Parathyroid adenoma (tissue), 2 donors: ENCODE results near the gene CFAP206.

Source experiments
- H2AFZ ChIP-seq: fragments of 300-600 bp; sonication (generic); one replicate; pipeline ENCODE4 v1.7.0; 2017; ENCODE audit warnings: antibody characterized with exemption, mild to moderate bottlenecking
- H3K27ac ChIP-seq: fragments of 300-600 bp; sonication (generic); one replicate; pipeline ENCODE4 v1.7.0; 2017
- H3K27me3 ChIP-seq: fragments of 300-600 bp; sonication (generic); one replicate; pipeline ENCODE4 v1.7.0; 2017; ENCODE audit warnings: low read length; ENCODE audit not compliant: control insufficient read depth, insufficient read depth
- H3K36me3 ChIP-seq: fragments of 300-600 bp; sonication (generic); one replicate; pipeline ENCODE4 v1.7.0; 2017; ENCODE audit warnings: low read length; ENCODE audit not compliant: control insufficient read depth, insufficient read depth
- H3K4me1 ChIP-seq: fragments of 300-600 bp; sonication (generic); one replicate; pipeline ENCODE4 v1.7.0; 2017; ENCODE audit warnings: control low read depth
- H3K4me2 ChIP-seq: fragments of 300-600 bp; sonication (generic); one replicate; pipeline ENCODE4 v1.7.0; 2017; ENCODE audit warnings: low read length
- H3K4me3 ChIP-seq: fragments of 300-600 bp; sonication (generic); one replicate; pipeline ENCODE4 v1.7.0; 2017; ENCODE audit warnings: low read depth, low read length
- H3K79me2 ChIP-seq: fragments of 300-600 bp; sonication (generic); one replicate; pipeline ENCODE4 v1.7.0; 2017; ENCODE audit warnings: control low read depth
- H3K9ac ChIP-seq: fragments of 300-600 bp; sonication (generic); one replicate; pipeline ENCODE4 v1.7.0; 2017; ENCODE audit warnings: mild to moderate bottlenecking
- H3K9me3 ChIP-seq: fragments of 300-600 bp; sonication (generic); one replicate; pipeline ENCODE4 v1.7.0; 2017; ENCODE audit warnings: low read length; ENCODE audit not compliant: control insufficient read depth
- CTCF ChIP-seq: fragments of 300-600 bp; sonication (generic); IDR thresholded peaks from one replicate; pipeline ENCODE4 v1.7.0; 2017; ENCODE audit warnings: antibody characterized with exemption, mild to moderate bottlenecking
- donor health status: primary hyperparathyroidism.

Gene CFAP206

DNA sequence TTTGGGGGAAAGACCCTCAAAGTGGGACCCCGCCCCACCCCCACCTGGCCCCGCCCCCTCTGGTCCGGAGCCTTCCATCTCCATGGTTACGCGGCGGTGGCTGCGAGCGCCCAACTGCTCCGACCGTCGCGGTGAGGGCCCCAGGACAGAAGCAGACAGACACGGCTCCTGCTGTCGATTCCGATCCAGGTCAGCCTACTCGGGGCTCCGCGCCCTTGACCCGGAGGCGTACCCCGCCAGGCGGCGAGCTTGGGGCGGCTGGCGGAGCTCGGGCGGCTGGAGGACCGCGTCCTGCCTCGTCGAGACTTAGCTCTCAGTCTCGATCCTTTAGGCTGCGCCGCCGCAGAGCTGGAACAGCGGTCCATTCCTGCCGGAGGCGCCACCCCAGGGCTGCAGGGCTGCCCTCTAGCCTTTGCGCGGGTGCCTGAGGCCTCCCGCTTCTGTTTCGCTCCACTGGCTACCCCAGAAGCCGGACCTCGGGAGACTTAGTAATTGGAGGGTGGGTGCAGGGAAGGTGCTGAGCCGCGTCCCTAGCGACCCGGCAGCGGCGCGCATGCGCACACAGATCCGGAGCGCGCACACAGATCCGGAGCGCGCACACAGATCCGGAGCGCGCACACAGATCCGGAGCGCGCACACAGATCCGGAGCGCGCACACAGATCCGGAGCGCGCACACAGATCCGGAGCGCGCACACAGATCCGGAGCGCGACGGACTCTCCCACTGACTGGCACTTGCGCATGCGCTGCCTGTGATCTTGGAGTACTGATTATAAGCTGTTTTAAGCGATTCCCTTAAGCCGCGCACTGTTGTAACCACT lies at the start of gene CFAP206:
CFAP206 (plus strand) TSS at position 72 of the 820 bp plus-strand sequence. CDS start 1,868 bp downstream, outside the sequence.
- peak within 1 kb of the TSS; percentile 32 for H3K9ac ChIP-seq
- H3K9me3 ChIP-seq = no peaks in the 10 kb centered on the region
- peak within 1 kb of the TSS; percentile 96 for H2AFZ ChIP-seq
- H3K4me1 ChIP-seq = no peaks in the 10 kb centered on the region
- H3K4me2 ChIP-seq = peak within 1 kb of the TSS; percentile 77
- peak within 1 kb of the TSS; percentile 77 for H3K4me3 ChIP-seq
- peak within 1 kb of the TSS; percentile 90 for H3K27ac ChIP-seq
- H3K36me3 ChIP-seq = no peaks in the 10 kb centered on the region
- no peaks in the 10 kb centered on the region for H3K79me2 ChIP-seq
- H3K27me3 ChIP-seq = no peaks in the 10 kb centered on the region
- peak; percentile 17 for TF ChIP-seq CTCF

- Histone ChIP-seq H2AFZ (no peak overlapping the region), H3K36me3 (no peaks in the 10 kb centered on the region), H3K9me3 (no peaks in the 10 kb centered on the region), H3K27ac (no peak overlapping the region), H3K9ac (no peak overlapping the region), H3K27me3 (no peaks in the 10 kb centered on the region), H3K4me3 (no peak overlapping the region), H3K4me1 (no peaks in the 10 kb centered on the region), H3K79me2 (no peaks in the 10 kb centered on the region), H3K4me2 (no peak overlapping the region)
- no peak for TF ChIP-seq CTCF
Measured at GRCh38 chr6:87364602-87365252, 43.0 kb upstream of the CFAP206 start.

DNA sequence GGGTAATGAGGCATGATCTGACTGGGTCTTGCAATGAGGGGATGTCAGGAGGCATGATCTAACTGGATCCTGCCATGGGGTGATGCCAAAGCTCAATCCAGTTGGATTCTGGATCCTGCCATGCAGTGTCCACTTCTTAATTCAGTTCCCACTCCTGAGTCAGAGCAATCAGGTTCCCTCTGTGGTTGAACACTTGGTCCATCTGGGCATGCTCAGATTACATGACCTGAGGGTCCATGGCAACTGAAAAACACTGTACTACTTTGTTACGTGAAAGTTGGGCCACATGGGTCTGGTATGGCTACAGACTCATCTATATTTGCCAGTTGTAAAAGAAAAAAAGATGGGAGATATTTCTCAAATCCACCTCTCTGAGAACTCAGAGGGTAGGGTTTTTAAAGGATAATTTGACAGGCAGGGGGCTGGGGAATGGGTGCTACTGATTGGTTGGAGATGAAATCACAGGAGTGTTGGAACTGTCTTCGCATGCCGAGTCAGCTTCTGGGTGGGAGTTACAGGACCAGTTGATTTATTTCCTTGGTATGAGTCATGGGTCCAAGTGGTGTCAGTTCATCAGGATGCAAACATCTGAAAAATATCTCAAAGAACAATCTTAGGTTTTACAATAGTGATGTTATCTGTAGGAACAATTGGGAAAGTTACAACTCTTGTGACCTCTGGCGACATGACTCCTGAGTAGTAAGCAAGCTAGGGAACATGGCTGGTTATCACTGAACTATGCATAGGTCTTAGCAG lies 41.5 kb upstream of the CFAP206 start:
- H3K4me3 ChIP-seq = no peak overlapping the region
- H3K9ac ChIP-seq = no peak overlapping the region
- H3K4me2 ChIP-seq = no peak overlapping the region
- H3K9me3 ChIP-seq = no peaks in the 10 kb centered on the region
- no peaks in the 10 kb centered on the region for H3K36me3 ChIP-seq
- no peak overlapping the region for H2AFZ ChIP-seq
- TF ChIP-seq CTCF = no peak
- H3K79me2 ChIP-seq = no peaks in the 10 kb centered on the region
- no peaks in the 10 kb centered on the region for H3K27me3 ChIP-seq
- no peak overlapping the region for H3K27ac ChIP-seq
- no peaks in the 10 kb centered on the region for H3K4me1 ChIP-seq

GRCh38 chr6:87366899-87367298 lies 40.9 kb upstream of the CFAP206 start:
- no peak overlapping the region for H3K27ac ChIP-seq
- no peaks in the 10 kb centered on the region for H3K4me1 ChIP-seq
- TF ChIP-seq CTCF = no peak
- no peak overlapping the region for H3K4me3 ChIP-seq
- no peak overlapping the region for H3K9ac ChIP-seq
- H2AFZ ChIP-seq = no peak overlapping the region
- H3K79me2 ChIP-seq = no peaks in the 10 kb centered on the region
- H3K27me3 ChIP-seq = no peaks in the 10 kb centered on the region
- no peaks in the 10 kb centered on the region for H3K9me3 ChIP-seq
- H3K4me2 ChIP-seq = no peak overlapping the region
- no peaks in the 10 kb centered on the region for H3K36me3 ChIP-seq
